Astrocyte of the hippocampus (primary cell): ENCODE measurements around the gene CYLD.

Experiments used
- DNase-seq: peaks from one replicate; pipeline ENCODE4 v3.0.0; 2011; ENCODE audit warnings: low read depth, low spot score

CYLD gene

GRCh38 chr16:50778284-50779163 lies 36.6 kb downstream of the CYLD start:
- DNase-seq = no peak

- no peak for DNase-seq
Measured at GRCh38 chr16:50781043-50781442, 39.2 kb downstream of the CYLD start.

- DNase-seq = no peak
Measured at GRCh38 chr16:50781518-50781917, 39.6 kb downstream of the CYLD start.

- DNase-seq = no peak
Measured at GRCh38 chr16:50789757-50790156, 47.9 kb downstream of the CYLD start.

- DNase-seq = no peak
Measured at GRCh38 chr16:50791522-50791921, 49.6 kb downstream of the CYLD start.

- DNase-seq = no peak
Measured at GRCh38 chr16:50796829-50797228, 54.9 kb downstream of the CYLD start.

GRCh38 chr16:50797456-50797855 lies 55.6 kb downstream of the CYLD start:
- DNase-seq = no peak

GRCh38 chr16:50800074-50800473 lies 58.2 kb downstream of the CYLD start:
- no peak for DNase-seq

- no peak for DNase-seq
Measured at GRCh38 chr16:50801036-50801435, 59.1 kb downstream of the CYLD start.

- DNase-seq = peak; percentile 80
Measured at GRCh38 chr16:50802000-50802399, 60.1 kb downstream of the CYLD start.

GRCh38 chr16:50802961-50803360 lies 61.1 kb downstream of the CYLD start:
- DNase-seq = no peak

GRCh38 chr16:50804290-50804907 lies 62.5 kb downstream of the CYLD start:
- no peak for DNase-seq

GRCh38 chr16:50806099-50807062 lies 64.5 kb downstream of the CYLD start:
- peak; percentile 95 for DNase-seq

GRCh38 chr16:50808929-50809538 lies 67.1 kb downstream of the CYLD start:
- no peak for DNase-seq

- no peak for DNase-seq
Measured at GRCh38 chr16:50809561-50809960, 67.7 kb downstream of the CYLD start.

GRCh38 chr16:50810241-50810965 lies 68.5 kb downstream of the CYLD start:
- no peak for DNase-seq

GRCh38 chr16:50812046-50812445 lies 70.2 kb downstream of the CYLD start:
- no peak for DNase-seq

- DNase-seq = no peak
Measured at GRCh38 chr16:50812876-50813466, 71.1 kb downstream of the CYLD start.

GRCh38 chr16:50814052-50814451 lies 72.2 kb downstream of the CYLD start:
- no peak for DNase-seq

- no peak for DNase-seq
Measured at GRCh38 chr16:50814541-50814940, 72.7 kb downstream of the CYLD start.
